ENCODE results near the gene EEF1A1.

GRCh38 chr6:73556836-73557235 is 36.0 kb upstream of the EEF1A1 start:
- no peak for TF ChIP-seq EZH2phosphoT487 (IDR thresholded peaks at IDR 0.05; ENCODE audit: borderline replicate concordance)
- no peak for TF ChIP-seq POLR2A (IDR thresholded peaks at IDR 0.05; ENCODE audit: borderline replicate concordance, extremely low read depth, insufficient read depth, insufficient read length)
- TF ChIP-seq RAD21 (IDR thresholded peaks at IDR 0.05; ENCODE audit: low read depth), result no peak
- TF ChIP-seq CTCF (IDR thresholded peaks at IDR 0.05 in 2 of 3, conservative IDR thresholded peaks at IDR 0.05 in 1 of 3; ENCODE audit: borderline replicate concordance in 1 of 3, insufficient read depth in 1 of 3, low read depth in 2 of 3, low read length in 2 of 3), result no peak
- no peak for TF ChIP-seq JUND (IDR thresholded peaks at IDR 0.05)
- TF ChIP-seq POLR2AphosphoS5 (IDR thresholded peaks at IDR 0.05; ENCODE audit: low read depth, low read length), result no peak
- TF ChIP-seq EZH2 (IDR thresholded peaks at IDR 0.05), result no peak
- no peak for TF ChIP-seq FOSL1 (IDR thresholded peaks at IDR 0.05; ENCODE audit: low read depth)
